ENCODE data around the gene ZNF777. TPM values are rescaled to one million over a fixed set of nuclear protein-coding genes. Genes with fewer than 3 reads are reported as not detected.
A peak's percentile ranks its signal among the peaks of the same experiment; 100 is the strongest.

Gene ZNF777
- total and polyA plus RNA-seq, 7 experiments from 2014 or later = 0.76 to 16.1 (median 14.0) TPM

DNA sequence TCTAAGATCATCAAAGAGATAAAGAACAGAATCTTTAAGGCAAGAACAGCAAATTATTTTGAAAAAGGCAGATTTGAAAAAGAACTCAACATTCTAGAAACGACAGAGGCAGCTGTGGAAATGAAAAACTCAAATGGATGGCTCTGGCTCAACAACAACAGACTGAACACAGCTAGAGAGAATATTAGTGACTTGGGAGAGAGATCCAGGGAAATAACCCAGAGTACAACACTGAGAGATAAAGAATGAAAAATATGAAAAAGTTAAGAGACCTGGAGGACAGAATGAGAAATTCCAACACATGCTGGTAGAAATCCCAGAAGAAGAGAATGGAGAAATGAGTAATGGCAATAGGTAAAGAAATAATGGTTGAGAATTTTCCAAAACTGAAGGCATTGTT lies 17.9 kb upstream of the ZNF777 start:
- ChIA-PET POLR2A (no interaction called here), CTCF (interaction anchor here (1.2 kb wide), 1 partner anchor 17 kb away, joined by 3 read pairs; no protein-coding TSS in a partner anchor)
- Mint-ChIP-seq H3K27ac (peak overlapping the region in 2 of 9 donors; percentile 5 to 59), H3K9me3 (peaks cover 0 to 10% (median 6%) of the 10 kb centered on the region in 11 donors), H3K4me1 (peaks cover 0 to 10% (median 3%) of the 10 kb centered on the region in 7 donors), H3K36me3 (peaks cover 12 to 63% (median 39%) of the 10 kb centered on the region in 5 donors), H3K4me3 (no peak overlapping the region), H3K27me3 (no peaks in the 10 kb centered on the region)
- H3K9me3 ChIP-seq (ENCODE audit: control insufficient read depth in 2 of 3, low read length in 3 of 3) = no peaks in the 10 kb centered on the region
- DNase-seq (no peak), ATAC-seq (no peak)
- H3K27me3 ChIP-seq (ENCODE audit: control insufficient read depth in 2 of 2, insufficient read depth in 2 of 2, low read length in 2 of 2) = no peaks in the 10 kb centered on the region
- intact Hi-C loops (cut with micrococcal nuclease) = no loop called here
- H3K36me3 ChIP-seq (ENCODE audit: control insufficient read depth in 2 of 3, insufficient read depth in 3 of 3, low read length in 3 of 3) = peaks cover 5 to 42% (median 6%) of the 10 kb centered on the region in 3 experiments
- H3K4me3 ChIP-seq (ENCODE audit: low read length) = no peak overlapping the region
- no peaks in the 10 kb centered on the region for H3K4me1 ChIP-seq (ENCODE audit: control insufficient read depth in 2 of 2, insufficient read depth in 2 of 2, low read length in 2 of 2)
- H3K27ac ChIP-seq (ENCODE audit: low read depth, low read length) = no peak overlapping the region

GRCh38 chr7:149477494-149478443 lies 16.9 kb upstream of the ZNF777 start:
- Mint-ChIP-seq H3K4me1 (peaks cover 0 to 10% (median 3%) of the 10 kb centered on the region in 7 donors), H3K36me3 (peaks cover 12 to 67% (median 44%) of the 10 kb centered on the region in 5 donors), H3K27ac (peak overlapping the region in 2 of 9 donors; percentile 28 to 59), H3K9me3 (peaks cover 0 to 10% (median 6%) of the 10 kb centered on the region in 11 donors), H3K27me3 (no peaks in the 10 kb centered on the region), H3K4me3 (no peak overlapping the region)
- Histone ChIP-seq H3K4me3 (ENCODE audit: low read length) (no peak overlapping the region), H3K27ac (ENCODE audit: low read depth, low read length) (no peak overlapping the region), H3K4me1 (ENCODE audit: control insufficient read depth in 2 of 2, insufficient read depth in 2 of 2, low read length in 2 of 2) (no peaks in the 10 kb centered on the region), H3K36me3 (ENCODE audit: control insufficient read depth in 2 of 3, insufficient read depth in 3 of 3, low read length in 3 of 3) (peaks cover 5 to 51% (median 6%) of the 10 kb centered on the region in 3 experiments), H3K27me3 (ENCODE audit: control insufficient read depth in 2 of 2, insufficient read depth in 2 of 2, low read length in 2 of 2) (no peaks in the 10 kb centered on the region), H3K9me3 (ENCODE audit: control insufficient read depth in 2 of 3, low read length in 3 of 3) (no peaks in the 10 kb centered on the region)
- ChIA-PET POLR2A (no interaction called here), CTCF (interaction anchor here (1.2 kb wide), 1 partner anchor 18 kb away, joined by 3 read pairs; no protein-coding TSS in a partner anchor)
- no peak for DNase-seq
- ATAC-seq = no peak
- intact Hi-C loops (cut with micrococcal nuclease) = no loop called here

DNA sequence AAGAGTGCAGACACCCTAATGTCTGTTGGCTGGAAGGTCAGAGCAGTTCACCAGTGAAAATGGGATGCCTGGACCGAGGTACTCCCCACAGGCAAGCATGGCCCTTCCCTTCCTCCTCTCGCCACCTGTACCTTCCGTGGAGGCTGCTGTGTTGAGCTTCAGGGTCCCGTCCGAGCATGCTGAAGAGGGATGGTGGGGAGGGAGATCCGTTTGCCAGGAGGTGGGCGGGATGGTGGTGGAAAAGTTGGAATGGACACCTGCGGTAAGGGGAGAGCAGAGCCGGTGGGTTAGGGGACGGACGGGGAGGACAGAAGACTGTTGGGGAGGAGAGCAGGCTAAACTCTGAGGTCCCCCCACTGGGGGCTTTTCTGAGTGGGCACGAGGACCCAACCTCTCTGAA lies 15.9 kb upstream of the ZNF777 start:
- H3K4me1 Mint-ChIP-seq = peaks cover 0 to 8% (median 3%) of the 10 kb centered on the region in 7 donors
- Histone ChIP-seq H3K4me3 (ENCODE audit: low read length) (no peak overlapping the region), H3K27me3 (ENCODE audit: control insufficient read depth in 2 of 2, insufficient read depth in 2 of 2, low read length in 2 of 2) (no peaks in the 10 kb centered on the region), H3K9me3 (ENCODE audit: control insufficient read depth in 2 of 3, low read length in 3 of 3) (no peaks in the 10 kb centered on the region), H3K4me1 (ENCODE audit: control insufficient read depth in 2 of 2, insufficient read depth in 2 of 2, low read length in 2 of 2) (no peaks in the 10 kb centered on the region), H3K27ac (ENCODE audit: low read depth, low read length) (no peak overlapping the region), H3K36me3 (ENCODE audit: control insufficient read depth in 2 of 3, insufficient read depth in 3 of 3, low read length in 3 of 3) (peaks cover 5 to 56% (median 6%) of the 10 kb centered on the region in 3 experiments)
- DNase-seq (peak in 1 of 9 donors; percentile 19), ATAC-seq (no peak)
- intact Hi-C loops (cut with micrococcal nuclease) = no loop called here
- no peaks in the 10 kb centered on the region for H3K27me3 Mint-ChIP-seq
- ChIA-PET CTCF (no interaction called here), POLR2A (no interaction called here)
- H3K9me3 Mint-ChIP-seq = peaks cover 0 to 10% (median 6%) of the 10 kb centered on the region in 11 donors
- no peak overlapping the region for H3K4me3 Mint-ChIP-seq
- peaks cover 12 to 73% (median 46%) of the 10 kb centered on the region in 5 donors for H3K36me3 Mint-ChIP-seq
- H3K27ac Mint-ChIP-seq = no peak overlapping the region

GRCh38 chr7:149475121-149476045 lies 14.5 kb upstream of the ZNF777 start:
- intact Hi-C loops (cut with micrococcal nuclease) = loop anchor here in 1 of 2 donors (2.0 kb wide), 1 partner anchor 15 kb away; the partner anchor contains the start of gene ZNF777
- DNase-seq (peak in 1 of 9 donors; percentile 18), ATAC-seq (peak; percentile 12)
- H3K27ac ChIP-seq (ENCODE audit: low read depth, low read length) = no peak overlapping the region
- H3K4me3 ChIP-seq (ENCODE audit: low read length) = no peak overlapping the region
- peaks cover 0 to 56% (median 6%) of the 10 kb centered on the region in 3 experiments for H3K36me3 ChIP-seq (ENCODE audit: control insufficient read depth in 2 of 3, insufficient read depth in 3 of 3, low read length in 3 of 3)
- H3K4me1 Mint-ChIP-seq = peaks cover 0 to 8% (median 3%) of the 10 kb centered on the region in 7 donors
- H3K9me3 ChIP-seq (ENCODE audit: control insufficient read depth in 2 of 3, low read length in 3 of 3) = no peaks in the 10 kb centered on the region
- no peaks in the 10 kb centered on the region for H3K27me3 Mint-ChIP-seq
- peaks cover 0 to 10% (median 6%) of the 10 kb centered on the region in 11 donors for H3K9me3 Mint-ChIP-seq
- peaks cover 9 to 75% (median 56%) of the 10 kb centered on the region in 5 donors for H3K36me3 Mint-ChIP-seq
- no peaks in the 10 kb centered on the region for H3K4me1 ChIP-seq (ENCODE audit: control insufficient read depth in 2 of 2, insufficient read depth in 2 of 2, low read length in 2 of 2)
- H3K4me3 Mint-ChIP-seq = no peak overlapping the region
- ChIA-PET POLR2A (interaction anchor here (0.6 kb wide), 1 partner anchor 190 kb away, joined by 7 read pairs; no protein-coding TSS in a partner anchor), CTCF (no interaction called here)
- H3K27me3 ChIP-seq (ENCODE audit: control insufficient read depth in 2 of 2, insufficient read depth in 2 of 2, low read length in 2 of 2) = no peaks in the 10 kb centered on the region
- no peak overlapping the region for H3K27ac Mint-ChIP-seq

DNA sequence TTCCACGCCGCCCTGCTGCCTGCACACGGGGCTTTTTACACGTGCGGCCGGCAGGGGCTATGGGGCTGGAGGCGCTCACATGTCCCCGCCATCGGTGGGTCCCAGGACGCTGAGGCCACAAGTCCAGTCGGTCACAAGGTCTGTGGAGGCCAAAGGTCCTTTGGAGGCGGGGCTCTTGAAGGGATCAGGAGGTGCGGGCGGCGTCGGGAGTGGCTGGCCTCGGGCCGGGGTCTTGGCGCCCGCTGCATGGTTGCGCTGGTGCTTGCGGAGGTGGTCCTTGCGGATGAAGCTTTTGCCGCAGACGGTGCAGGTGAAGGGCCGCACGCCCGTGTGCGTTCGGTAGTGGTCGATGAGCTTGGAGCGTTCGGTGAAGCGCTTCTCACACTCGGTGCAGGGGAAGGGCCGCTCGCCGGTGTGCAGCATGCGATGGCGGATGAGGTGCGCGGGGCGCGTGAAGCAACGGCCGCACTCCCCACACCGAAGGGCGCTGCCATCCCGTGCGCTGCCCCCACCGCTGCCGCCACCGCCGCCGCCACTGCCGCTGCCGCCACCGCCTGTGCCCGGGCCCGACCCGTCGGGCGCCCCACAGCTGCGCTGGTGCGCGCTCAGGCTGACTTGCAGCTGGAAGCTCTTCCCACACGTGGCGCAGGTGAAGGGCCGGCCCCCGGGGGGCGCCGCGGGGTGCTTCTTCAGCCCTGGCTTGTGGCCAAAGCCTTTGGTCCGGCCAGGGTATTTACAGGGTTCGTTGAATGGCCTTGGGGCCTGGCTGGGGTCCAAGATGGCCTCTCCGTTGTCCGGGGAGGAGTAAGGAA lies 13.7 kb upstream of the ZNF777 start:
- DNase-seq = peak in 1 of 9 donors; percentile 20
- peak overlapping the region in 1 of 9 donors; percentile 14 for H3K27ac Mint-ChIP-seq
- no peaks in the 10 kb centered on the region for H3K9me3 ChIP-seq (ENCODE audit: control insufficient read depth in 2 of 3, low read length in 3 of 3)
- H3K27me3 Mint-ChIP-seq = no peaks in the 10 kb centered on the region
- ChIA-PET POLR2A (no interaction called here), CTCF (no interaction called here)
- H3K4me3 ChIP-seq (ENCODE audit: low read length) = no peak overlapping the region
- H3K36me3 Mint-ChIP-seq = peaks cover 12 to 74% (median 53%) of the 10 kb centered on the region in 5 donors
- ATAC-seq = no peak
- H3K27me3 ChIP-seq (ENCODE audit: control insufficient read depth in 2 of 2, insufficient read depth in 2 of 2, low read length in 2 of 2) = no peaks in the 10 kb centered on the region
- H3K4me1 ChIP-seq (ENCODE audit: control insufficient read depth in 2 of 2, insufficient read depth in 2 of 2, low read length in 2 of 2) = no peaks in the 10 kb centered on the region
- peaks cover 0 to 8% (median 3%) of the 10 kb centered on the region in 7 donors for H3K4me1 Mint-ChIP-seq
- H3K27ac ChIP-seq (ENCODE audit: low read depth, low read length) = no peak overlapping the region
- no peak overlapping the region for H3K4me3 Mint-ChIP-seq
- intact Hi-C loops (cut with micrococcal nuclease) = loop anchor here in 1 of 2 donors (2.0 kb wide), 1 partner anchor 14 kb away; the partner anchor contains the start of gene ZNF777
- H3K36me3 ChIP-seq (ENCODE audit: control insufficient read depth in 2 of 3, insufficient read depth in 3 of 3, low read length in 3 of 3) = peaks cover 0 to 56% (median 6%) of the 10 kb centered on the region in 3 experiments
- H3K9me3 Mint-ChIP-seq = peaks cover 0 to 10% (median 6%) of the 10 kb centered on the region in 11 donors

Data from naive thymus-derived CD4-positive, alpha-beta T cell (primary cell).